HK-2 (cell line): ENCODE measurements around the gene ADAMTS12.
"Not testable (repeated sequence)": the region's sequence is repeated elsewhere in the genome, so short reads cannot be mapped to it uniquely, and the experiment has no call there.

Experiments used
- DNase-seq: peaks from one replicate; pipeline ENCODE4 v3.0.0-alpha.2; 2018; ENCODE audit not compliant: unreplicated experiment

Gene ADAMTS12

GRCh38 chr5:33527696-33528095 is 364.1 kb downstream of the ADAMTS12 start:
- DNase-seq = no peak

GRCh38 chr5:33526755-33527154 is 365.0 kb downstream of the ADAMTS12 start:
- DNase-seq = no peak

DNA sequence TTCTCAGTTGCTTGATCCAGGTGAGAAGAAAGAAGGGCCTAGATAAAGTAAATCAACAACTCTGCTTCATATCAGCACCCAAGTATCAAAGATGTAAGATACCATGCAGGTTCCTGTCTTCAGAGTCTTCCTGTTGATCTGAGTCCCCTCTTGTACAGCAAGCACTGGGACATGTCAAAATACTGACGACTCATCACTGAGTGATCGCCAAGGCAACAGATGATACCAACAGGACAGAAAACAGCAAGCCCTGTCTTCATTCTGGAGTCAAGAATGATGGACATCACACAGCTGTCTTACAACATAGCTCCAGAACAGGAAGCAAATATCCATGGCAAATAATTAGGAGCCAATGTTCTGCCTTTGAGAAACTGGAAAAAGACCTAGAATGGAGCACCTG is 367.3 kb downstream of the ADAMTS12 start:
- DNase-seq = no peak

- DNase-seq = no peak
These were observed 368.5 kb downstream of the ADAMTS12 start for GRCh38 chr5:33523208-33523771.

DNA sequence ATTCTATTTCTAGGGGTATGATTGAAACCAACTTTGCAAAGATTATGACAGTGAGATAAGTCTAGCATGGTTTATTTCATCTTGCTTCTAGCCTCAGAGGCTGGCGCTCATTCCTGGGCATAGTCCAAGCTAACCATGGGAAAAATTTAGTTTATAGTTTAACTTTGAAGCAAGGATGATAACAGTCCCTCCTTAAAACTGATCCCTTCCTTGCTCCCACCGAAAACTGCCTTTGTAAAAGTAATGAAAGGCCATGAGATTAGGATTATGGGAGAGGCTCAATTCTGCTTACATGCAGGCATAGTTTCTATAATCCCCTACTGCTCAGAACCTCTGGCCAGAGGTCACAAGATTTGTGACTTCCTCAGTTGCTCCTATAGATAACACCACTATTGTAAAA is 375.4 kb downstream of the ADAMTS12 start:
- no peak for DNase-seq

DNA sequence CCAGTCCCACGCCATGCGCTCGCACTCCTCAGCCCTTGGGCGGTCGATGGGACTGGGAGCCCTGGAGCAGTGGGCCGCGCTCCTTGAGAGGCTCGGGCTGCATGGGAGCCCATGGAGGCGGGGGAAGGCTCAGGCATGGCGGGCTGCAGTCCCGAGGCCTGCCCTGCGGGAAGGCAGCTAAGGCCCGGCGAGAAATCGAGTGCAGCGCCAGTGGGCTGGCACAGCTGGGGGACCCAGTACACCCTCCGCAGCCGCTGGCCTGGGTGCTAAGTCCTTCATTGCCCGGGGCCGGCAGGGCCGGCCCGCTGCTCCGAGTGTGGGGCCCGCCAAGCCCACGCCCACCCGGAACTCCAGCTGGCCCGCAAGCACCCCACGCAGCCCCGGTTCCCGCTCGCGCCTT is 376.4 kb downstream of the ADAMTS12 start:
- DNase-seq = not testable (repeated sequence)

DNA sequence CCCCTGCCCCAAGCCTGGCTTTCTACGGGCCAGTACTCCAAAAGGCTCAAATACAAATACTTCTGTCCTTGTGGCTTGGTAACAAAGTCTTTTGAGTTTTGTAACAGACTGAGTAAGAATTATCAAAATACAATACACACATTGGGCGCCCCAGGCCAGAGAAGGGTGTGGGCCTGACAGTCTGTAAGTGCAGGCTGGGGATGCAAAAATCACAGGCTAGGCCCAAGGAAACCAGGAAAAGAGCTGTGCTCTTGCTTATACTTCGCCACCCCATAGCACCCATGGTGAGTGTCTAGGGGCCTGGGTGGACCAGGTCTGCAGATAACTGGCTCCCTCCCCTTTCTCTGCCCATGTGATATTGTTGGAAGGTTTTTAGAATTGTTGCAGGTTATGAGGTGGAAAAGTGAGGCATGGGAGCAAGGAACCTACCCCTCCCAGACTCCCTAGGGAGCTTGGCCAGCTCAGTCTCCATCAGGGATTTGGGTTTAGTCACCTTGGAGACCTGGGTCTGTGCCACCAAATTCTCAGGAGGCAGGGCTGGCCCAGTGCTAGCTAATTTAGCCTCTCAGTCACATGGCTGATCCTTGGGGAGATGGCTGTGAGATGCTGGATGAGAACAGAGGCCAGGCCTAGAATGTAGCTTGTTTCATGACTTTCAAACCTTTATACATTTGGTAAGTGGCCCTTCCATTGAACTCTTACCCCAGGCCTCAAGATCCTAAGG is 378.2 kb downstream of the ADAMTS12 start:
- DNase-seq = no peak

- no peak for DNase-seq
These were observed 382.8 kb downstream of the ADAMTS12 start for GRCh38 chr5:33509036-33509435.

DNA sequence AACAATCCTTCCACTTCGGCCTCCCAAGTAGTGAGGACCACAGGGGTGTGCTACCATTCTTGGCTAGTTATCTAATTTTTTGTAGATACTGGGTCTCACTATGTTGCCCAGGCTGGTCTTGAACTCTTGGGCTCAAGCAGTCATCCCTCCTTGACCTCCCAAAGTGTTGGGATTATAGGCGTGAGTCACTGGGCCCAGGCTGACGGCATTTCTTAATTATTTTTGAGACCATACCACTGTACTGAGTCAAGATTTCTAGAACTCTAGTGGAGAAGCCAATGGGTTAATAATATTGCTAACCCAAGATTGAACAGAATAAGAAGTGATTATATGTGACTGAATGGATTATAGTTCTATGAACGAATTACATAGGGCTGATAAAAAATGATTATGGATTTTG is 384.4 kb downstream of the ADAMTS12 start:
- no peak for DNase-seq

DNA sequence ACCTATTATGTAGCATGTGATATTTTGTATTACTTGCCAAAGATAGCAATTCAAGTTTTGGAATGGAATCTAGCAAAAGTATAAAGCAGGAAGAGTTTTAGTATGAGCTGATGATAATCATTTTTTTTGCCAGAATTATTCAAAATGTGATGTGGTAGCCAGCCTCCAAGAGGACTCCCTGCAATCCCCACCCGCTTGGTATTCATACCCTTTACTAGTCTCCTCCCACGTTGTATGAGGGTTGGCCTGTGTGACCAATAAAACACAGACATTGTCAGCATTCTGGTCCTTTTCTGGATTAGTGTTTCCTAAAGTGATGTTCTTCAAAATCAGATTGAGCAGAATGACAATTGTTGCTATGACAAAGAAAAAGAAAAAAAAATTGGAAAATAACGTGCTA is 387.2 kb downstream of the ADAMTS12 start:
- DNase-seq = no peak

GRCh38 chr5:33501899-33502298 is 389.9 kb downstream of the ADAMTS12 start:
- DNase-seq = no peak

DNA sequence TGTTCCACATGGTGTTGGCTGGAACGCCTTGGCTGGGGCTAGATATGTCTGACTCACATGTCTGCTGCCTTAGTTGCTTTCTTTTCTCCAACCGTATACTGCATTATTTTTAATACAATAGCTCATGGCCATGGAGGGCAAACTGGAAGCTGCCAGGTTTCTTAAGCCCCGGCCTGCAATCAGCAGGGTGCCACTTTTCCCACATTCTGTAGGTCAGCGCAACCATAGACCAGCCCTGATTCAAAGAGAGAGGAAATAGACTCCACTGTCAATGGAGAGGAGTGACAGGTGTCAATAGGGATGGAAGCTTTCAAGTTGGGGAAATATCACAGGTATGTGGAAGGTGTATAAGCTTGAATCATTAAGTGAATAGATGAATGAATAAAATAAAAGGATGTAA is 390.5 kb downstream of the ADAMTS12 start:
- no peak for DNase-seq

DNA sequence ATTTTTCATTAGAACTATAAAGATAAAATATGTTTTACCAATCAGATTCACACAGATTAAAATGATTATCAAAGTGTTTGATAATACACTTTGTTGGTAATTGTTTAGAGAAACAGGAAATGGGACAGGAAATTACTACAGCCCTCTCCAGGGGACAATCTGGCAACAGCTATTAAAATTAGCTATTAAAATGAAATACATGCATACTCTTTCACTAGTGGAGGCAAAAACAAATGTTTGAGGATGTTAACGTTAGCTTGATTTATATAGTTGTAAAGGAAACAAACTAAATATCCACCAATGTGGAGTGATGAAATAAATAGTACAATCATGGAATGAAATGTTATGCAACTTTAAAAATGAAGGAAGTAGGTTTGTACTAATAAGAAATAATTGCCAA is 397.3 kb downstream of the ADAMTS12 start:
- no peak for DNase-seq

DNA sequence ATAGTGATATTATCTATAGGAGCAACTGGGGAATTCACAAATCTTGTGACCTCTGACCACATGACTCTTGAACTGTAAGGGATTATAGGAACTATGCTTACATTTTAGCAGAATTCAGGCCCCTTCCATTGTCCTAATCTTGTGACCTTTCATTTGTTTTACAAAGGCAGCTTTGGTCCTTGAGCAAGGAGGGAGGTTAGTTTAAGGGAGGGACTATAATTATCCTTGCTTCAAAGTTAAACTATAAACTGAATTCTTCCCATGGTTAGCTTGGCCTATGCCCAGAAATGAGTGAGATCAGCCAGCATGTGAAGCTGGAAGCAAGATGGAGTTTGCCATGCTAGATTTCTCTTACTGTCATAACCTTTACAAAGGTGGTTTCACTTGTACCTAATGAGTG is 399.8 kb downstream of the ADAMTS12 start:
- no peak for DNase-seq

GRCh38 chr5:33490071-33490665 is 401.6 kb downstream of the ADAMTS12 start:
- DNase-seq = no peak

- DNase-seq = no peak
These were observed 402.2 kb downstream of the ADAMTS12 start for GRCh38 chr5:33489481-33490067.

DNA sequence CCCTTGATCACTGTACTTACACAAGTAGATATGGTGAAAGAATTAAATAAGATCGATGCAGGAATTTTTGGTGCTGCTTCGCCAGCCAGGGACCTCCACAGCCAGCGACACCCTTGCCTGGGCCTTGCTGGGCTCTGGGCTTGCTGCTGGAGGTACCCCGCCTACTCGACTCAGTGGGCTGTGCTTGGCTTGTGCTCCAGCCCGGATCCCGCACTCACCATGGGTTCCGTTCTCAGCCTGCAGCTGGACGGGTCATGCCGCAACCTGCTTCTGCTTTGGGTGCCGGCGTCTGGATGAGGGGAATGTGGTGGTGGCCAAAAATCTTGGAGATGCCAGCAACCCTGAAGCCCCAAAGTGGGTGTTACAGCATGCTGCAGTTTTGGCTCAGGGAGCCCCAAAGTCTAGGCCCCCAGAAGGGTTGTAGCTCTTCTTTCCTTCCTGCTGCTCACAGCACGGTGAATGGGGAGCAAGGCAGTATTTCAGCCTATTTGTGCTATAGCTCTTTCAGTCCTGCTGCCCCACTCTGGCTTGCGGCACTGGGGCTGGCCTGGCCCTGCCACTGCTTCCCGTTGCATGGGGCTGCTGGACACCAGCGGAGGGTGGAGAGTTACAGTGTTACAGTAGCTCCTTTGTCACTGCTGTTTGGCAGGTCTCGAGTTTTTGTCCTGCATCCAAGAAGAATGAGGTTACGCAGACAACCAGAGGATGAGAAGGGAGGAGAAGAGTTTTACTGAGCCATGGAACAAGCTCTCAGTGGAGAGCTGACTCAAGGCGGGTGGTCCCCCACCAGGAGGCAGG is 403.0 kb downstream of the ADAMTS12 start:
- DNase-seq = no peak

DNA sequence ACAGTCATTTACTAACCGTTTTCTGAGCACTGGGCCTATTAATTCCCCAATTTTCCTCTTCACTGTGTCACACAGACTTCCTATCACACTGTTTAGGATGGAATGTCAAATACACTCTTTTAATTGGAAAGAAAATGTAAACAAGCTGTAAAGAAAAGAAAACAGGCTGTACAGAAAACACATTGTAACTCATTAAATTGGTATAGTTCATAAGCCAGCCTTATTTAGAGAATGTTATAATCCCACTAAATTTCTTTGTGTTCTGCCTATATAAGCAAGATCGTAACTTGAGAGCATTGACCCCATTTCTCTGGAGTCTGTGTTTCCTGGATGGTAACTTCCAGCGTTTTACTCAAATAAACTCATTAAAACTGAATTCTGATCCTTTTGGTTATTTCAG is 404.6 kb downstream of the ADAMTS12 start:
- DNase-seq = no peak

- no peak for DNase-seq
These were observed 409.5 kb downstream of the ADAMTS12 start for GRCh38 chr5:33482335-33482734.

DNA sequence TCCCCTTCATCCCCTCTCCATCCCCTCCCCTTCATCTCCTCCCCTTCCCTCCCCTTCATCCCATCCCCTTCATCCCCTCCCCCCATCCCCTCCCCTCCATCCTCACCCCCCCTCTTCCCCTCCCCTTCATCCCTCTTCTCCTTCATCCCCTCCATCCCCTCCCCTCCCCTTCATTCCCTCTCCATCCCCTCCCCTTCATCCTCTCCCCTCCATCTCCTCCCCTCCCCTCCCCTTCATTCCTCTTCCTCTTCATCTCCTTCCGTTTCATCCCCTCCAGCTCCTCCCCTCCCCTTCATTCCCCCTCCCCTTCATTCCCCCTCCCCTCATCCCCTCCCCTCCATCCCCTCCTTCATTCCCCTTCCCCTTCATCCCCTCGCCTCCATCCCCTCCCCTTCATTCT is 410.9 kb downstream of the ADAMTS12 start:
- DNase-seq = no peak

DNA sequence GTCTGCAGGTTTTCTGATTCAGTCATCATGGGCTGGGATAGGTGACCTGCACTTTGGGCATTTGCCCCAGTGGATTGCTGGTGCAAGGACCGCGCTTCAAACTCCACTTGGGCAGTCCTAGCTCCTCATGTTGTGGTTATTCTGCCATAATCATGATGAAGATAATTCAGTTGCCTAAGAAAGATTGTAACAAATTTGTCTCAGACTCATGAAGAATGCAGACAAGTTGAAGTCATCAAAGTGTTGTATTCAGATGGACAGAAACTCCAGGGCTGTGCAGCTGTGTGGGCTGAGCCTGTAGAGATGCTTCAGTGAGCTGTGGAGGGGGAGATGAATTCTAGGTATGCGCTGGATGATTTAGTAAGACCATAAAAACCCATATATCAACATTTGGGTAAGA is 412.5 kb downstream of the ADAMTS12 start:
- no peak for DNase-seq

GRCh38 chr5:33477816-33478215 is 414.0 kb downstream of the ADAMTS12 start:
- DNase-seq = no peak
